Gastroesophageal sphincter (tissue), 3 donors: ENCODE data around the gene CXCR3.

Experiments
- CTCF ChIP-seq, 4 experiments: fragments of 200-600 bp in 2 of 4; fragments of 450-650 bp in 2 of 4; sonication (generic) in 1 of 4; IDR thresholded peaks; one replicate each; pipeline ENCODE4 v1.5.1; 2017 to 2019; ENCODE audit warnings: antibody characterized with exemption in 4 of 4, mild to moderate bottlenecking in 2 of 4, moderate library complexity in 2 of 4
- POLR2AphosphoS5 ChIP-seq: sonication (generic); formaldehyde crosslinking; IDR thresholded peaks from one replicate; pipeline ENCODE4 v1.6.1; 2017; ENCODE audit warnings: antibody characterized with exemption

GRCh38 chrX:71581210-71581609 is 37.1 kb downstream of the CXCR3 start:
- no peak for TF ChIP-seq CTCF (IDR thresholded peaks at IDR 0.05)
- no peak for TF ChIP-seq POLR2AphosphoS5
